H1 (cell line): ENCODE results near the gene ZNF526. TPM values are rescaled to one million over a fixed set of nuclear protein-coding genes. Genes with fewer than 3 reads are reported as not detected.

Experiments used
- CTCF ChIA-PET: fragments of 300-600 bp; sonication (Branson Sonifier 250); formaldehyde crosslinking; loops from one replicate; lab custom pipeline; 2021; ENCODE audit not compliant: partially characterized antibody; lab: Charles Lee
- POLR2A ChIA-PET: fragments of 300-600 bp; sonication (Branson Sonifier 250); formaldehyde crosslinking; loops from one replicate; lab custom pipeline; 2021; ENCODE audit warnings: inconsistent platforms; ENCODE audit not compliant: partially characterized antibody; lab: Charles Lee
- DNase-seq, 2 experiments: peaks; one replicate each; pipeline versions ENCODE4 v3.0.0 to v3.0.0-alpha.2; 2010 to 2022; ENCODE audit warnings: low spot score in 2 of 2, low read depth in 1 of 2, mixed read lengths in 1 of 2
- FAIRE-seq: peaks from 2 replicates; lab custom pipeline; 2011; peaks lifted over from hg19 to GRCh38; lab: Jason Lieb, UNC
- H2AFZ ChIP-seq: 2 replicates; pipeline ENCODE4 v1.8.1; 2012; ENCODE audit warnings: low read length, inconsistent platforms
- H2AK5ac ChIP-seq: 2 replicates; pipeline ENCODE4 v1.6.1; 2013; ENCODE audit warnings: low read depth, low read length
- H2BK120ac ChIP-seq: replicated peaks from 2 replicates; pipeline ENCODE3; 2013; ENCODE audit warnings: low read depth, low read length, inconsistent platforms
- H2BK12ac ChIP-seq: 2 replicates; pipeline ENCODE4 v1.6.1; 2013; ENCODE audit warnings: low read depth, low read length
- H2BK15ac ChIP-seq: 2 replicates; pipeline ENCODE4 v1.6.1; 2013; ENCODE audit warnings: low read length
- H2BK20ac ChIP-seq: 2 replicates; pipeline ENCODE4 v1.6.1; 2013; ENCODE audit warnings: low read length
- H2BK5ac ChIP-seq: 2 replicates; pipeline ENCODE4 v1.6.1; 2013; ENCODE audit warnings: low read depth, low read length
- H3K14ac ChIP-seq: 2 replicates; pipeline ENCODE4 v1.6.1; 2013; ENCODE audit warnings: inconsistent platforms; ENCODE audit not compliant: insufficient read length
- H3K18ac ChIP-seq: 2 replicates; pipeline ENCODE4 v1.6.1; 2013; ENCODE audit warnings: low read length; ENCODE audit errors: extremely low read depth
- H3K23ac ChIP-seq: 2 replicates; pipeline ENCODE4 v1.6.1; 2013; ENCODE audit warnings: inconsistent platforms; ENCODE audit not compliant: insufficient read length
- H3K23me2 ChIP-seq: 2 replicates; pipeline ENCODE4 v1.6.1; 2013; ENCODE audit warnings: low read depth, low read length
- H3K27ac ChIP-seq: 2 replicates; pipeline ENCODE4 v1.6.1; 2011; ENCODE audit warnings: low read depth, low read length, inconsistent platforms
- H3K27me3 ChIP-seq, 4 experiments: replicated peaks in 1 of 4; 1 replicate in 1 of 4; 2 replicates in 3 of 4; pipeline versions ENCODE4 v1.6.1 to v1.8.1; 2011 to 2013; ENCODE audit warnings: low read length in 3 of 4, mild to moderate bottlenecking in 3 of 4, inconsistent platforms in 2 of 4, mixed read lengths in 2 of 4, moderate library complexity in 1 of 4; ENCODE audit not compliant: control insufficient read depth in 3 of 4, insufficient read depth in 3 of 4; ENCODE audit errors: extremely low read depth in 1 of 4
- H3K36me3 ChIP-seq, 4 experiments: 2 replicates each; pipeline versions ENCODE4 v1.6.1 to v1.8.1; 2011 to 2013; ENCODE audit warnings: mild to moderate bottlenecking in 4 of 4, low read length in 3 of 4, moderate library complexity in 2 of 4, control low read depth in 1 of 4, inconsistent platforms in 1 of 4; ENCODE audit not compliant: insufficient read depth in 4 of 4, control insufficient read depth in 2 of 4
- H3K4ac ChIP-seq: replicated peaks from 2 replicates; pipeline ENCODE3; 2013; ENCODE audit warnings: low read length, low read depth, mixed read lengths, inconsistent platforms; ENCODE audit not compliant: insufficient read length
- H3K4me1 ChIP-seq, 4 experiments: replicated peaks in 1 of 4; 1 replicate in 1 of 4; 2 replicates in 3 of 4; pipeline versions ENCODE4 v1.6.1 to v1.8.1; 2011 to 2013; ENCODE audit warnings: low read length in 3 of 4, inconsistent platforms in 2 of 4, mixed read lengths in 1 of 4; ENCODE audit not compliant: insufficient read depth in 4 of 4, control insufficient read depth in 3 of 4
- H3K4me2 ChIP-seq, 2 experiments: 2 replicates each; pipeline versions ENCODE4 v1.6.1 to v1.8.1; 2011 to 2013; ENCODE audit warnings: low read depth in 2 of 2, low read length in 2 of 2, control low read depth in 1 of 2, inconsistent platforms in 1 of 2, mild to moderate bottlenecking in 1 of 2; ENCODE audit not compliant: insufficient read depth in 1 of 2
- H3K4me3 ChIP-seq, 4 experiments: fragments of 200-600, 300-600 bp in 1 of 4; sonication (generic), shearing (Covaris generic), sonication (Bioruptor Twin) in 1 of 4; 2 replicates each; pipeline versions ENCODE4 v1.5.1 to v1.8.1; 2011 to 2016; ENCODE audit warnings: low read length in 4 of 4, low read depth in 3 of 4, control low read depth in 2 of 4, inconsistent platforms in 2 of 4, mild to moderate bottlenecking in 2 of 4, mixed read lengths in 1 of 4, moderate library complexity in 1 of 4; ENCODE audit not compliant: insufficient read depth in 2 of 4; ENCODE audit errors: extremely low read depth in 1 of 4
- H3K56ac ChIP-seq: replicated peaks from 2 replicates; pipeline ENCODE3; 2013; ENCODE audit warnings: low read depth, mild to moderate bottlenecking, mixed read lengths, low read length, inconsistent platforms; ENCODE audit not compliant: insufficient read length
- H3K79me1 ChIP-seq: 2 replicates; pipeline ENCODE4 v1.6.1; 2013; ENCODE audit warnings: low read depth, low read length, control low read depth
- H3K79me2 ChIP-seq, 2 experiments: 2 replicates each; pipeline versions ENCODE4 v1.6.1 to v1.8.1; 2012 to 2013; ENCODE audit warnings: low read length in 2 of 2, mild to moderate bottlenecking in 2 of 2, inconsistent platforms in 1 of 2; ENCODE audit not compliant: insufficient read depth in 2 of 2, control insufficient read depth in 1 of 2
- H3K9ac ChIP-seq, 4 experiments: replicated peaks in 1 of 4; 1 replicate in 1 of 4; 2 replicates in 3 of 4; pipeline versions ENCODE4 v1.6.1 to v1.8.1; 2011 to 2013; ENCODE audit warnings: low read depth in 3 of 4, low read length in 3 of 4, control low read depth in 2 of 4, mild to moderate bottlenecking in 2 of 4, moderate library complexity in 2 of 4, inconsistent platforms in 1 of 4; ENCODE audit errors: extremely low read depth in 1 of 4
- H3K9me3 ChIP-seq, 2 experiments: 2 replicates each; pipeline versions ENCODE4 v1.6.1 to v1.8.1; 2012 to 2013; ENCODE audit warnings: mild to moderate bottlenecking in 2 of 2, moderate library complexity in 2 of 2, control low read depth in 1 of 2, inconsistent platforms in 1 of 2, low read depth in 1 of 2, low read length in 1 of 2, mixed read lengths in 1 of 2; ENCODE audit not compliant: insufficient read depth in 2 of 2
- H4K20me1 ChIP-seq, 2 experiments: replicated peaks in 1 of 2; 2 replicates each; pipeline versions ENCODE3 to v1.8.1; 2011 to 2013; ENCODE audit warnings: inconsistent platforms in 2 of 2, low read length in 2 of 2, mild to moderate bottlenecking in 1 of 2; ENCODE audit not compliant: insufficient read depth in 2 of 2, control insufficient read depth in 1 of 2
- H4K5ac ChIP-seq: 2 replicates; pipeline ENCODE4 v1.6.1; 2013; ENCODE audit warnings: low read length, low read depth, mixed read lengths, inconsistent platforms; ENCODE audit not compliant: insufficient read length
- H4K8ac ChIP-seq: 2 replicates; pipeline ENCODE4 v1.8.0; 2013; ENCODE audit warnings: mild to moderate bottlenecking, moderate library complexity, low read length, inconsistent platforms; ENCODE audit not compliant: insufficient read depth; ENCODE audit errors: extremely low read depth
- H4K91ac ChIP-seq: replicated peaks from 2 replicates; pipeline ENCODE3; 2013; ENCODE audit warnings: low read length, mixed read lengths, inconsistent platforms; ENCODE audit not compliant: insufficient read length
- BCL11A ChIP-seq, 2 experiments: IDR thresholded peaks; one replicate each; pipeline ENCODE4 v1.6.1; 2011; ENCODE audit warnings: low read depth in 2 of 2, low read length in 2 of 2, mild to moderate bottlenecking in 2 of 2
- SIX5 ChIP-seq: IDR thresholded peaks from 2 replicates; pipeline ENCODE4 v1.6.1; 2011; ENCODE audit warnings: mild to moderate bottlenecking, low read depth, low read length
- TBP ChIP-seq: IDR thresholded peaks from 2 replicates; pipeline ENCODE4 v1.6.1; 2011; ENCODE audit warnings: low read depth, low read length, improper control_type of control experiment
- WGBS, 2 experiments: shearing (Covaris generic) in 1 of 2; methylation state at CpG; one replicate each; pipeline versions ENCODE4 v1.1.6 to v1.1.7; 2013 to 2015; ENCODE audit warnings: low lambda C conversion rate in 2 of 2, mixed read lengths in 2 of 2, inconsistent platforms in 1 of 2, low coverage in 1 of 2, missing lambda C conversion rate in 1 of 2; ENCODE audit not compliant: insufficient replicate concordance in 2 of 2, insufficient coverage in 1 of 2, insufficient read length in 1 of 2; ENCODE audit errors: extremely low coverage in 1 of 2, missing lambda C conversion rate in 1 of 2; 5-methylcytosine and 5-hydroxymethylcytosine counted together
- polyA plus RNA-seq, 7 experiments: library from polyadenylated mRNA; depleted of rRNA in 3 of 7; stranded (reverse) in 5 of 7; unstranded in 2 of 7; fragments of >200 nt in 5 of 7; fragments of 200-250 nt in 2 of 7; gene quantifications; 1 replicate in 5 of 7; 2 replicates in 1 of 7; 4 replicates in 1 of 7; pipeline versions ENCODE4 v1.2.1 to v1.2.3, GENCODE V29; 2011 to 2013; ENCODE audit warnings: missing spikeins in 2 of 7, mixed read lengths in 2 of 7
- total RNA-seq: library from RNA; stranded (reverse); fragmentation: NEBNext Ultra II Directional; extraction: Animal tissue kit (Norgen Biotek cat#: 25700); gene quantifications from 2 replicates; pipeline ENCODE4 v1.2.1, GENCODE V29; 2021

ZNF526 gene
- total and polyA plus RNA-seq, 2 of the 8 experiments (the other 6 are each of a cell fraction or from before 2014, with no cell fraction given): 8.4 to 14.1 TPM

DNA sequence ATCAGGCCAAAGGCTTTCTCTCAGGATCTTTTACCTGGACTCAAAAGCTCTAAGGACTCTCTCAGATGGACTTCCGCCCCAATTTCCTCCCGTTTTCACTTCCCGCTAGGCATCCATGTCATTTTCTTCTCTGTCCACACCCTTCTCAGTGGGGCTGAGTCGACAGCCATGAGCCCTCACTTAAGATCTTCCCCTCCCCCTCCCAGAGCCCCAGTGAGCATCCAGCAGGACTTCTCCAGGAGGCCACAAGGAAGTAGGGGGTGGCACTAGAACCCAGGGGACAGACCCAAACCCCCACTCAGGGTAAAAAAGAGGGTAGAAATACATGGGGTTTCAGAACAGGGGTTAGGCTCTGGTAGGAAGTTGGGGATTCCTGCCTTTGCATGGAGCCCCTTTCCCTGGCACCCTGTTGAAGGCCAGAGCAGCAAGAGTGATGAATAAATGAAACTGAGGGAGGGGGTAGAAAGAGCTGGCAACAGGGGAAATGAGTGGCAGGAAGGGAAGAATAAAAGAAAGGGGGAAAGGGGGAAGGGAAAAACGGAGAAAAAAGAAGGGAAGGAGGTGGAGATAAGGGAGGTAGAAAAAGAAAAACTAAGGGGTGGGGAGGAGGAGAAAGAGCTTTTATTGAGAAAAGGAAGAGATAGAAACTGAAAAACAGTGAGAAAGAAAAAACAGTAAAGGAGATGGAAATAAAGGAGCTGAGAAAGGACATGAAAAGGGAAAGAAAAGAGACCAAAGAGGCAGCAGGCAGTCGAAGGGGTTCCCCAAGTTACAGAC is 45.0 kb upstream of the ZNF526 start:
- Histone ChIP-seq H4K91ac (no peak overlapping the region), H3K23ac (no peak overlapping the region), H2BK5ac (no peak overlapping the region), H3K36me3 (no peaks in the 10 kb centered on the region), H3K9ac (no peak overlapping the region), H3K79me2 (no peaks in the 10 kb centered on the region), H2AK5ac (no peak overlapping the region), H4K20me1 (peaks cover 7 to 8% of the 10 kb centered on the region in 2 experiments), H3K56ac (no peak overlapping the region), H4K5ac (no peak overlapping the region), H3K27me3 (peaks cover 40 to 63% (median 54%) of the 10 kb centered on the region in 4 experiments), H2BK120ac (no peak overlapping the region), H2BK20ac (no peak overlapping the region), H3K79me1 (no peaks in the 10 kb centered on the region), H3K18ac (no peak overlapping the region), H3K4me2 (peak overlapping the region; percentile 69 to 95; a peak in 3 of 4 replicates), H3K4me3 (peak overlapping the region in 1 of 4 experiments; percentile 79; a peak in 2 of 8 replicates), H3K27ac (no peak overlapping the region), H3K23me2 (peaks cover 9% of the 10 kb centered on the region; the same call in 1 of the 2 replicates), H3K9me3 (no peaks in the 10 kb centered on the region), H2AFZ (no peak overlapping the region), H2BK12ac (no peak overlapping the region), H3K4me1 (peaks cover 0 to 10% (median 7%) of the 10 kb centered on the region in 4 experiments; a peak in 5 of 7 replicates), H3K14ac (no peak overlapping the region), H3K4ac (no peak overlapping the region), H4K8ac (no peak overlapping the region), H2BK15ac (no peak overlapping the region)
- POLR2A ChIA-PET: interaction anchor here (0.7 to 2.3 kb wide), 11 partner anchors 8 to 40 kb away, joined by 3 to 8 read pairs (median 4); no protein-coding TSS in a partner anchor
- no peak for TF ChIP-seq TBP
- no peak for TF ChIP-seq SIX5
- no peak for TF ChIP-seq BCL11A (IDR thresholded peaks at IDR 0.05; ENCODE audit: low read depth in 2 of 2, low read length in 2 of 2)
- FAIRE-seq (no peak), DNase-seq (no peak)
- WGBS, 2 experiments: 36% methylated on average over 6 of the region's 6 CpGs; no CpG with 5 or more reads in 1 of the 2 experiments
- CTCF ChIA-PET: interaction anchor here (0.6 to 3.8 kb wide), 15 partner anchors 10 to 1254 kb away, joined by 3 to 23 read pairs (median 4); partner anchors contain the start of gene POU2F2
